OCI-LY3 (cell line): Measurements from ENCODE around the gene PDE10A.

ENCODE experiments used
- EZH2phosphoT487 ChIP-seq: fragments of 200-600 bp; shearing (Covaris generic); IDR thresholded peaks from 2 replicates; pipeline ENCODE4 v1.6.1; 2018; ENCODE audit warnings: antibody characterized with exemption, mixed run types, low read depth
- TF ChIP-seq, protein P1 (sequence below): fragments of 200-600, 300-600 bp; sonication (generic); IDR thresholded peaks from 2 replicates; pipeline ENCODE4 v1.5.1; 2014; ENCODE audit warnings: antibody characterized with exemption, low read length, low read depth

DNA sequence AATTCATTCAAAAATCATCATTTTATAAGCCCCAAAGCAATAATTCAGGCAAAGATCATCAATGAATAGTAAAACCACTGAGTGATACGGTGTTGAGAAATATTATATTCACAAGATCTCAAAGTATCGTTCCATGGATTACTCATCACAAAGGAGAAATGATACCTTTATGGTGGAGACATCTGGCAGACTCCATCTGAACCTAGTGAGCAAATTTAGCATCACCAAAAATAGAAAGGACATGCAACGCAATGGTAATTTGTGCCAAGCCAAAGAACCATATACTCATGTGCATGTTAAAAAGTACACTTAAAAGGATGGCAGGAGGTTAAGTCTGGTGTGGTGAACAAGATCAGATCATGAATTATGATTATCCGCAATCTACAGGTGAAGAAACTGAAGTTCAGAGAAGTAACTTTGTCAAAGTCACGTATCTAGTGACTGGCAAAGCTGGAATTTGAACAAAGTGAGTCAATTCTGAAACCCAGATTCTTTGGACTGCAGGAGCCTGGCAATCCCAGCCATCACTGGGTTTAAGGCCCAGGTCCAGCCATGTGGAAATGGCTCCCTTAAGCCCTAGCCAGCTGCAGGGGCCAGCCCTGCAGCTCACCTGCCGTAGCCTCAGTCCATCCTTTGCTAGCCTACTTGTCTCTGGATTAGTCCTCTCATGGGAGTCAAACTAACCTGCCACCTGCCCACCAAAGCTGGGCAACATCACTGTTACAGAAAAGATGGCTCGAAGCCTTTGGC, 68.3 kb downstream of the PDE10A start:
- TF ChIP-seq, protein P1, sequence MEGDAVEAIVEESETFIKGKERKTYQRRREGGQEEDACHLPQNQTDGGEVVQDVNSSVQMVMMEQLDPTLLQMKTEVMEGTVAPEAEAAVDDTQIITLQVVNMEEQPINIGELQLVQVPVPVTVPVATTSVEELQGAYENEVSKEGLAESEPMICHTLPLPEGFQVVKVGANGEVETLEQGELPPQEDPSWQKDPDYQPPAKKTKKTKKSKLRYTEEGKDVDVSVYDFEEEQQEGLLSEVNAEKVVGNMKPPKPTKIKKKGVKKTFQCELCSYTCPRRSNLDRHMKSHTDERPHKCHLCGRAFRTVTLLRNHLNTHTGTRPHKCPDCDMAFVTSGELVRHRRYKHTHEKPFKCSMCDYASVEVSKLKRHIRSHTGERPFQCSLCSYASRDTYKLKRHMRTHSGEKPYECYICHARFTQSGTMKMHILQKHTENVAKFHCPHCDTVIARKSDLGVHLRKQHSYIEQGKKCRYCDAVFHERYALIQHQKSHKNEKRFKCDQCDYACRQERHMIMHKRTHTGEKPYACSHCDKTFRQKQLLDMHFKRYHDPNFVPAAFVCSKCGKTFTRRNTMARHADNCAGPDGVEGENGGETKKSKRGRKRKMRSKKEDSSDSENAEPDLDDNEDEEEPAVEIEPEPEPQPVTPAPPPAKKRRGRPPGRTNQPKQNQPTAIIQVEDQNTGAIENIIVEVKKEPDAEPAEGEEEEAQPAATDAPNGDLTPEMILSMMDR: no peak
- no peak for TF ChIP-seq EZH2phosphoT487
